Neuron (in vitro differentiated cells): ENCODE measurements around the gene CEP170B.
"Not testable (repeated sequence)": the region's sequence is repeated elsewhere in the genome, so short reads cannot be mapped to it uniquely, and the experiment has no call there.

Experiments used
- H2AFZ ChIP-seq: one replicate; pipeline ENCODE4 v1.6.1; 2013; ENCODE audit warnings: low read depth, mild to moderate bottlenecking, inconsistent platforms, low read length, moderate library complexity
- H3K27me3 ChIP-seq: one replicate; pipeline ENCODE4 v1.6.1; 2013; ENCODE audit warnings: low read length; ENCODE audit not compliant: insufficient read depth
- H3K36me3 ChIP-seq: one replicate; pipeline ENCODE4 v1.6.1; 2013; ENCODE audit warnings: low read length; ENCODE audit not compliant: insufficient read depth
- H3K4me1 ChIP-seq: one replicate; pipeline ENCODE4 v1.6.1; 2013; ENCODE audit warnings: low read length; ENCODE audit not compliant: insufficient read depth
- H3K4me3 ChIP-seq: 2 replicates; pipeline ENCODE4 v1.5.1; 2013; ENCODE audit warnings: mild to moderate bottlenecking, low read length, moderate library complexity
- H3K9me3 ChIP-seq: one replicate; pipeline ENCODE4 v1.6.1; 2013; ENCODE audit warnings: low read length

CEP170B gene

GRCh38 chr14:104881369-104881979, 16.4 kb downstream of the CEP170B start:
- peaks cover 17% of the 10 kb centered on the region for H3K36me3 ChIP-seq
- H3K27me3 ChIP-seq, result no peaks in the 10 kb centered on the region

DNA sequence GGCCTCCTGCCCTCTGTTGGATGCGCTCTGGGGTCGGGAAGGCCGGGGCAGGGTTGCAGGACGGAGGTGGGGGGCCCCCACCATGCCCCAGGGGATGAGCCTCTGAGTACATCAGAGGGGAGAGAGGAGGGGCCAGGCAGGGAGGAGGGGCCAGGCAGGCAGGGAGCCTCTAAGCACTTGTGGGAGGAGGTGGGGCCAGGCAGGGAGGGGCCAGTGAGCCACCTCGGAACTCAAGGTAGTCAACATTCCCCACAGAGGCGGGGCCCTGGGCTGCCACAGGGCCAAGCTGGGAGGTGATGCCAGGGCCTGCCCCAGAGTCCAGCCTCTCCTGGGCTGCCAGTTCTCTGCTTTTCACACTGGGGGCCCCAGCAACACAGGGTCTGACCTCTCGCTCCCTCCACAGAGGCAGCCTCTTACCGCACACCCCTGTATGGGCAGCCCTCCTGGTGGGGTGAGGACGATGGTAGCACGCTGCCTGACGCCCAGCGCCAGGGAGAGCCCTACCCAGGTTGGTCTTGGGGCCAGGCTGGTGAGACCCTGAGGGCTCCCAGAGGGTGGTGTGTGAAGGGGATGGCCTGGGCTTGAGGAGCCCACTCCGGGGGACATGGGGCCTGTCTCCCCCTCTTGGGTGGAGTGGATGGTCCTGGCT, 17.4 kb downstream of the CEP170B start:
- Histone ChIP-seq H3K27me3 (no peaks in the 10 kb centered on the region), H3K36me3 (peaks cover 21% of the 10 kb centered on the region), H2AFZ (no peak overlapping the region), H3K9me3 (no peaks in the 10 kb centered on the region), H3K4me1 (no peaks in the 10 kb centered on the region), H3K4me3 (no peak overlapping the region)

More at GRCh38 chr14:104881369-104881979, 16.4 kb downstream of the CEP170B start:
- no peak overlapping the region for H3K4me3 ChIP-seq
- H3K4me1 ChIP-seq, result no peaks in the 10 kb centered on the region
- no peaks in the 10 kb centered on the region for H3K9me3 ChIP-seq
- H2AFZ ChIP-seq, result no peak overlapping the region

GRCh38 chr14:104882991-104883660, 18.1 kb downstream of the CEP170B start:
- Histone ChIP-seq H3K9me3 (no peaks in the 10 kb centered on the region), H3K4me3 (no peak overlapping the region), H3K36me3 (peaks cover 21% of the 10 kb centered on the region), H3K27me3 (no peaks in the 10 kb centered on the region), H3K4me1 (no peaks in the 10 kb centered on the region), H2AFZ (no peak overlapping the region)

GRCh38 chr14:104883681-104884361, 18.8 kb downstream of the CEP170B start:
- Histone ChIP-seq H3K27me3 (no peaks in the 10 kb centered on the region), H3K36me3 (peaks cover 21% of the 10 kb centered on the region), H3K4me3 (no peak overlapping the region)

DNA sequence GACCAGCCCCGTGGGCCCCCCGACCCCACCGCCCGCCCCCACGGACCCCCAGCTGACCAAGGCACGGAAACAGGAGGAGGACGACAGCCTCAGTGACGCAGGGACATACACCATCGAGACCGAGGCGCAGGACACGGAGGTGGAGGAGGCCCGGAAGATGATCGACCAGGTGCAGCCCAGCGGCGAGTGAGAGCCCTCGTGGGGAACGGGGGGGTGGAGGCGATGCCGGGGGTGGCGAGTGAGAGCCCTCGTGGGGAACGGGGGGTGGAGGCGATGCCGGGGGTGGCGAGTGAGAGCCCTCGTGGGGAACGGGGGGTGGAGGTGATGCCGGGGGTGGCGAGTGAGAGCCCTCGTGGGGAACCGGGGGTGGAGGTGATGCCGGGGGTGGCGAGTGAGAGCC, 19.3 kb downstream of the CEP170B start:
- H3K4me1 ChIP-seq, H2AFZ ChIP-seq, H3K9me3 ChIP-seq, H3K4me3 ChIP-seq, H3K27me3 ChIP-seq: not testable (repeated sequence)
- H3K36me3 ChIP-seq, result peaks cover 23% of the 10 kb centered on the region

More at GRCh38 chr14:104883681-104884361, 18.8 kb downstream of the CEP170B start:
- Histone ChIP-seq H3K9me3 (no peaks in the 10 kb centered on the region), H2AFZ (no peak overlapping the region), H3K4me1 (no peaks in the 10 kb centered on the region)

DNA sequence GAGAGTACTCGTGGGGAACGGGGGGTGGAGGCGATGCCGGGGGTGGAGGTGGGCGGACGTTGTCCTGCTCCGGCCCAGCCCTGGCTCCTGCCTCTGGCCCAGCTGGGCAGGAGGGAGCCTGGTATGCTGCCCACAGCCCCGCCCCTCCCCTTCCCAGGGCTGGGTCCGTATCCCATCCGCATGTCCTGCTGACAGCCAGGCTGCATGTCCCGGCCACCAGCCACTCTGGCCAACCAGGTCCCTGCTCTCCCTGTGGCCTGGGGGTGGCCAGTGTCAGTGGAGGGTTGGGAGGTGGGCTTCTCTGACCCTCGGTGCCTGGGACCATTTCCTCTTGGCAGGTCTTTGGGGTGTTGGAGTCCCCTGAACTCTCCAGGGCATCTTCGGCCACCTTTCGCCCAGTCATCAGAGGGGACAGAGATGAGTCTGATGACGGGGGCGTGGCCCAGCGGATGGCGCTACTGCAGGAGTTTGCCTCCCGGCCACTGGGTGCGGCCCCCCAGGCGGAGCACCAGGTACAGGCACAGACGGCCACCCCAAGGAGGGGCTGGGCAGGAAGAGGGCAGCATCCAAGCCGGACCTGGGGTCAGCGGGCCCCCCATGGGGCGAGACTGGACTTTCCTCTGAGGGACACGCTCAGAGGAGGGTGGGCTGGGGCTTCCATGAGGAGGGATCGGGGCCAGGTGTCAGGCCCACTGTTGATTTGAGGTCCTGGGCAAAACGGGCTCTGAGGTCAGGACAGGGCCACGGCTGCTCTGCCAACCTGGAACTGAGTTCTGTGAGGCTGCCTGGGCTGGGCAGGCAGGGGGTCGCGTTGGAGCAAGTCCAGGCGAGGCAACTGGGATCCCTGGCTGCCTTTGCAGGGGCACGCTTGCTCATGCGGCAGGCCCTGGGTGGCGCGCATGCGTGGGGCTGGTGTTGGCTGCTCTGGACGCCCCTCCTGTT, 20.2 kb downstream of the CEP170B start:
- Histone ChIP-seq H3K4me1 (no peaks in the 10 kb centered on the region), H3K36me3 (peaks cover 23% of the 10 kb centered on the region), H3K9me3 (no peaks in the 10 kb centered on the region), H3K4me3 (no peak overlapping the region), H2AFZ (no peak overlapping the region), H3K27me3 (no peaks in the 10 kb centered on the region)

- H3K36me3 ChIP-seq, result peaks cover 18% of the 10 kb centered on the region
- H2AFZ ChIP-seq, result no peak overlapping the region
- no peak overlapping the region for H3K4me3 ChIP-seq
- no peaks in the 10 kb centered on the region for H3K9me3 ChIP-seq
- H3K4me1 ChIP-seq, result no peaks in the 10 kb centered on the region
- H3K27me3 ChIP-seq, result no peaks in the 10 kb centered on the region
Observed at GRCh38 chr14:104885973-104886689, 21.1 kb downstream of the CEP170B start.

DNA sequence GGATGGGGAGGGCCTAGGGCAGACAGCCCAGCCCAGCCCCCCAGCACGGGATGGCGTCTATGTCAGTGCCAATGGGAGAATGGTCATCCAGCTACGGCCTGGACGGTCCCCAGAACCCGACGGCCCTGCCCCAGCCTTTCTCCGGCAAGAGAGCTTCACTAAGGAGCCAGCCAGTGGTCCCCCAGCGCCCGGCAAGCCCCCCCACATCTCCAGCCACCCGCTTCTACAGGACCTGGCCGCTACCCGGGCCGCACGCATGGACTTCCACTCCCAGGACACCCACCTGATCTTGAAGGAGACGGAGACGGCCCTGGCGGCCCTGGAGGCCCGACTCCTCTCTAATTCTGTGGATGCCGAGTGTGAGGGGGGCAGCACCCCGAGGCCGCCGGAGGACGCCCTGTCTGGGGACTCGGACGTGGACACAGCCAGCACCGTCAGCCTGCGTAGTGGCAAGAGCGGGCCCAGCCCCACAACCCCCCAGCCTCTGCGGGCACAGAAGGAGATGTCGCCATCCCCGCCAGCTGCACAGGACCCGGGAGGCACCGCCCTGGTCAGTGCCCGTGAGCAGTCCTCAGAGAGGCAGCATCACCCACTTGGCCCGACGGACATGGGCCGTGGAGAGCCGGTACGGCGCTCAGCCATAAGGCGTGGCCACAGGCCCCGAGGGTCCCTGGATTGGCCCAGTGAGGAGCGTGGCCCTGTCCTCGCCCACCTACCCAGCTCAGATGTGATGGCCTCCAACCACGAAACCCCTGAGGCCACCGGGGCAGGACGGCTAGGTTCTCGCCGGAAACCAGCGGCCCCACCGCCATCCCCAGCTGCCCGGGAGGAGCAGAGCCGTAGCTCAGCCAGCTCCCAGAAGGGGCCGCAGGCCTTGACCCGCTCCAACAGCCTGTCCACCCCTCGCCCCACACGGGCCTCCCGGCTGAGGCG, 21.9 kb downstream of the CEP170B start:
- no peaks in the 10 kb centered on the region for H3K4me1 ChIP-seq
- peaks cover 18% of the 10 kb centered on the region for H3K36me3 ChIP-seq
- H3K4me3 ChIP-seq, result no peak overlapping the region
- H2AFZ ChIP-seq, result no peak overlapping the region
- no peaks in the 10 kb centered on the region for H3K9me3 ChIP-seq
- no peaks in the 10 kb centered on the region for H3K27me3 ChIP-seq

- Histone ChIP-seq H3K9me3 (no peaks in the 10 kb centered on the region), H3K4me1 (no peaks in the 10 kb centered on the region), H3K4me3 (no peak overlapping the region), H2AFZ (no peak overlapping the region), H3K36me3 (peaks cover 18% of the 10 kb centered on the region), H3K27me3 (no peaks in the 10 kb centered on the region)
Observed at GRCh38 chr14:104887623-104888488, 22.8 kb downstream of the CEP170B start.

GRCh38 chr14:104888489-104889374, 23.7 kb downstream of the CEP170B start:
- no peak overlapping the region for H3K4me3 ChIP-seq
- H3K4me1 ChIP-seq, result no peaks in the 10 kb centered on the region
- H3K9me3 ChIP-seq, result no peaks in the 10 kb centered on the region
- peaks cover 17% of the 10 kb centered on the region for H3K36me3 ChIP-seq
- H3K27me3 ChIP-seq, result no peaks in the 10 kb centered on the region
- no peak overlapping the region for H2AFZ ChIP-seq
